Heart left ventricle (tissue), 13 donors: ENCODE measurements around the gene ARMH3.

Source experiments
- POLR2A ChIP-seq, 2 donors: fragments of 450-650 bp; IDR thresholded peaks; one replicate each; pipeline ENCODE4 v1.6.1; 2017; ENCODE audit warnings: antibody characterized with exemption in 2 of 2, mild to moderate bottlenecking in 2 of 2, moderate library complexity in 2 of 2
- TF ChIP-seq, protein P1 (sequence below), 12 donors: fragments of 200-600 bp; sonication (generic) in 4 of 12; IDR thresholded peaks; one replicate each; pipeline versions ENCODE4 v1.5.0 to v1.8.0; 2018 to 2022; ENCODE audit warnings: antibody characterized with exemption in 12 of 12, mild to moderate bottlenecking in 5 of 12
- donor health status: ischemic (EF 13 %, LVEDD 7.1; RV severe dilation, severe dysfunction).
- donor health status: DM: no; HTN: yes; CAD: no.
- donor health status: DM: no; HTN: no; CAD: no.
- donor health status: ischemic (EF 25% LVEDD 6.9; RV normal size, moderate dysfunction).
- donor health status: ischemic (EF 25% LVEDD 5.7; RV mildly dilated, moderate dysfunction).
- donor health status: ischemic (EF 35%, LVEDD 5.7; RV mildly dilated, moderate dysfunction).
- donor health status: nonischemic (EF 11% LVEDD 7.7; RV severe dilation, severe dysfunction).
- donor health status: DM: yes; HTN: yes; CAD: no.
- donor health status: PGD.
- donor health status: ischemic (EF 29% LVEDD 5.4; RV normal size, mild dysfunction).
- donor health status: nonischemic (EF 23%, LVEDD 6.1; RV moderate dilation, normal function).

DNA sequence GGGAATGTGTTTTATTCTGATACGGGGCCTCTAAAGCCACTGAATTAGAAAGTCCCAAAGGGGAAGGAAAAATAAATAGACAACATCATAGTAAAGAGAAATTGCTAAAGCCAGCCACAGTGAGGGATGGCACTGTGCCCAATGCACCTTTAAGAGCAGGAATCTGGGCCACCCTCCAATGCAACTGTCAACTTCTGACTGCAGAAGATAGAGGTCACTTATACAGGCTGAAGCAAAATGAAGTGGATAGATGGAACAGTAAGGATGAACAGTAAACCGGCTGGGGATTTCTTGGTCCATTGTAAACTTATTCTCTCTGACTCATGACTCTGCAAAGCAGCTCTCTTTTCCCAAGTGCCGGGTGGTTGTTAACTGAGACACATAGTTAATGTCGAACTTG is 158.3 kb downstream of the ARMH3 start:
- no peak for TF ChIP-seq POLR2A (IDR thresholded peaks at IDR 0.05)
- TF ChIP-seq, protein P1, sequence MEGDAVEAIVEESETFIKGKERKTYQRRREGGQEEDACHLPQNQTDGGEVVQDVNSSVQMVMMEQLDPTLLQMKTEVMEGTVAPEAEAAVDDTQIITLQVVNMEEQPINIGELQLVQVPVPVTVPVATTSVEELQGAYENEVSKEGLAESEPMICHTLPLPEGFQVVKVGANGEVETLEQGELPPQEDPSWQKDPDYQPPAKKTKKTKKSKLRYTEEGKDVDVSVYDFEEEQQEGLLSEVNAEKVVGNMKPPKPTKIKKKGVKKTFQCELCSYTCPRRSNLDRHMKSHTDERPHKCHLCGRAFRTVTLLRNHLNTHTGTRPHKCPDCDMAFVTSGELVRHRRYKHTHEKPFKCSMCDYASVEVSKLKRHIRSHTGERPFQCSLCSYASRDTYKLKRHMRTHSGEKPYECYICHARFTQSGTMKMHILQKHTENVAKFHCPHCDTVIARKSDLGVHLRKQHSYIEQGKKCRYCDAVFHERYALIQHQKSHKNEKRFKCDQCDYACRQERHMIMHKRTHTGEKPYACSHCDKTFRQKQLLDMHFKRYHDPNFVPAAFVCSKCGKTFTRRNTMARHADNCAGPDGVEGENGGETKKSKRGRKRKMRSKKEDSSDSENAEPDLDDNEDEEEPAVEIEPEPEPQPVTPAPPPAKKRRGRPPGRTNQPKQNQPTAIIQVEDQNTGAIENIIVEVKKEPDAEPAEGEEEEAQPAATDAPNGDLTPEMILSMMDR (IDR thresholded peaks at IDR 0.05), result no peak
